Heart right ventricle (tissue), 16 donors: Measurements from ENCODE around the gene GTF2F2. TPM values are rescaled to one million over a fixed set of nuclear protein-coding genes. Genes with fewer than 3 reads are reported as not detected.

Source experiments
- ATAC-seq, 8 donors: fragments of 200-7000 bp; cut with Tn5 transposase; one replicate each; pipeline ENCODE4 v1.9.1; 2020; ENCODE audit warnings: mild to moderate bottlenecking in 8 of 8, moderate library complexity in 8 of 8, moderate number of reproducible peaks in 1 of 8
- DNase-seq, 2 donors: peaks; one replicate each; pipeline ENCODE4 v3.0.0-alpha.2; 2020
- H3K27ac ChIP-seq, 10 donors: fragments of 200-600 bp; sonication (generic) in 2 of 10; one replicate each; pipeline versions ENCODE4 v1.5.0 to v1.8.0; 2020 to 2022; ENCODE audit warnings: mild to moderate bottlenecking in 3 of 10
- H3K27me3 ChIP-seq, 7 donors: fragments of 200-600 bp; one replicate each; pipeline ENCODE4 v1.8.0; 2021 to 2022; ENCODE audit warnings: mild to moderate bottlenecking in 2 of 7
- H3K36me3 ChIP-seq, 9 donors: fragments of 200-600 bp; sonication (generic) in 1 of 9; one replicate each; pipeline versions ENCODE4 v1.5.0 to v1.8.0; 2020 to 2022; ENCODE audit warnings: mild to moderate bottlenecking in 2 of 9
- H3K4me1 ChIP-seq, 9 donors: fragments of 200-600 bp; sonication (generic) in 1 of 9; one replicate each; pipeline versions ENCODE4 v1.5.0 to v1.8.0; 2020 to 2022; ENCODE audit warnings: mild to moderate bottlenecking in 4 of 9
- H3K4me3 ChIP-seq, 10 donors: fragments of 200-600 bp; sonication (generic) in 2 of 10; one replicate each; pipeline versions ENCODE4 v1.5.0 to v1.8.0; 2020 to 2022; ENCODE audit warnings: mild to moderate bottlenecking in 7 of 10, moderate library complexity in 2 of 10
- H3K9me3 ChIP-seq, 11 donors: fragments of 200-600 bp in 10 of 11; sonication (generic) in 2 of 11; one replicate each; pipeline versions ENCODE4 v1.5.0 to v1.8.0; 2013 to 2022; ENCODE audit warnings: mild to moderate bottlenecking in 2 of 11, control low read depth in 1 of 11, moderate library complexity in 1 of 11
- WGBS, 2 donors: extraction: QIAGEN DNeasy Blood & Tissue Kit; methylation state at CpG; one replicate each; pipeline ENCODE4 v1.1.7; 2013; ENCODE audit warnings: inconsistent platforms in 1 of 2; 5-methylcytosine and 5-hydroxymethylcytosine counted together
- intact Hi-C, 10 donors: fragments of 100-400 bp; cut with DNase I; formaldehyde crosslinking; loops; one replicate each; pipeline versions ENCODE4 v1.11.1 to v1.14.2; 2022
- polyA plus RNA-seq, 2 donors: library from polyadenylated mRNA; stranded (reverse); fragments of 200-250 nt; gene quantifications; one replicate each; pipeline ENCODE4 v1.2.3, GENCODE V29; 2013
- total RNA-seq, 10 donors: library from RNA; stranded (reverse); fragmentation: NEBNext Ultra II Directional in 3 of 10; extraction: Animal tissue kit (Norgen Biotek cat#: 25700) in 3 of 10; gene quantifications; one replicate each; pipeline versions ENCODE4 v1.2.1 to v1.2.4, GENCODE V29; 2021 to 2023
- TF ChIP-seq, protein P1 (sequence below), 9 donors: fragments of 200-600 bp; sonication (generic) in 2 of 9; IDR thresholded peaks; one replicate each; pipeline versions ENCODE4 v1.5.0 to v1.8.0; 2021 to 2022; ENCODE audit warnings: antibody characterized with exemption in 9 of 9, mild to moderate bottlenecking in 5 of 9, moderate library complexity in 1 of 9
- donor health status: Arrhythmogenic right ventricular cardiomyopathy.
- donor health status: ischemic (EF 13 %, LVEDD 7.1; RV severe dilation, severe dysfunction).
- donor health status: healthy with polysubstance abuse.
- donor health status: DM: no; HTN: yes; CAD: no.
- donor health status: DM: no; HTN: no; CAD: no.
- donor health status: ischemic (EF 25% LVEDD 6.9; RV normal size, moderate dysfunction).
- donor health status: ischemic (EF 25% LVEDD 5.7; RV mildly dilated, moderate dysfunction).
- donor health status: healthy.
- donor health status: DM: yes; HTN: yes; CAD: no.
- donor health status: Ischemic cardiomyopathy.
- donor health status: ischemic (EF 35%, LVEDD 5.7; RV mildly dilated, moderate dysfunction).
- donor health status: nonischemic (EF 11% LVEDD 7.7; RV severe dilation, severe dysfunction).
- donor health status: DM: yes; HTN: yes; CAD: no.
- donor health status: PGD.
- donor health status: ischemic (EF 29% LVEDD 5.4; RV normal size, mild dysfunction).
- donor health status: nonischemic (EF 23%, LVEDD 6.1; RV moderate dilation, normal function).

Gene GTF2F2
- total and polyA plus RNA-seq, 12 donors: 15.8 to 24.9 (median 21.5) TPM

DNA sequence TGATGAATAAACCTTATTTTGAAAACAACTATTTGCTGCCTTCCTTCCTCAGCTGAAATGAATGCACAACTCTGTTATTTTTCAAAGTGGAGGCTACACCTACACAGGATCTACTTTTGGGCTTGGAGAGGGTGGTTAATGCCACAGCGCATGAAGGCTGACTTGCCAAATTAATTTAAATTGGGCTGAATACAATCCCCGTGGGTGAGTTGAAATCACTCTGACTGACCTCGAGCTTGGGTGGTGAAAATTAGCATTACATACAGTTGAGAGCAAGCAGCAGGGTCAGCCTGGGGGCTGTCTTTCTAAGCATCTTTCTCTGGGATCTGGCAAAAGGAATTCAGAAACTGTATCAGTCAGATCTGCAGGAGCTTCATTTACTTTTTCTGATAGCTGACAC is 182.2 kb downstream of the GTF2F2 start:
- DNase-seq (no peak), ATAC-seq (no peak)
- Histone ChIP-seq H3K36me3 (no peaks in the 10 kb centered on the region), H3K27ac (no peak overlapping the region), H3K27me3 (peaks cover 0 to 5% (median 0%) of the 10 kb centered on the region in 7 donors), H3K4me1 (peaks cover 0 to 14% (median 0%) of the 10 kb centered on the region in 9 donors), H3K9me3 (no peaks in the 10 kb centered on the region), H3K4me3 (no peak overlapping the region)
- TF ChIP-seq, protein P1, sequence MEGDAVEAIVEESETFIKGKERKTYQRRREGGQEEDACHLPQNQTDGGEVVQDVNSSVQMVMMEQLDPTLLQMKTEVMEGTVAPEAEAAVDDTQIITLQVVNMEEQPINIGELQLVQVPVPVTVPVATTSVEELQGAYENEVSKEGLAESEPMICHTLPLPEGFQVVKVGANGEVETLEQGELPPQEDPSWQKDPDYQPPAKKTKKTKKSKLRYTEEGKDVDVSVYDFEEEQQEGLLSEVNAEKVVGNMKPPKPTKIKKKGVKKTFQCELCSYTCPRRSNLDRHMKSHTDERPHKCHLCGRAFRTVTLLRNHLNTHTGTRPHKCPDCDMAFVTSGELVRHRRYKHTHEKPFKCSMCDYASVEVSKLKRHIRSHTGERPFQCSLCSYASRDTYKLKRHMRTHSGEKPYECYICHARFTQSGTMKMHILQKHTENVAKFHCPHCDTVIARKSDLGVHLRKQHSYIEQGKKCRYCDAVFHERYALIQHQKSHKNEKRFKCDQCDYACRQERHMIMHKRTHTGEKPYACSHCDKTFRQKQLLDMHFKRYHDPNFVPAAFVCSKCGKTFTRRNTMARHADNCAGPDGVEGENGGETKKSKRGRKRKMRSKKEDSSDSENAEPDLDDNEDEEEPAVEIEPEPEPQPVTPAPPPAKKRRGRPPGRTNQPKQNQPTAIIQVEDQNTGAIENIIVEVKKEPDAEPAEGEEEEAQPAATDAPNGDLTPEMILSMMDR (IDR thresholded peaks at IDR 0.05): no peak
- WGBS, 2 donors: 41% methylated on average over 3 of the region's 3 CpGs
- intact Hi-C loops: loop anchor here in 3 of 10 donors (10.0 kb wide), 3 partner anchors 108 to 328 kb away; partner anchors contain the start of genes GPALPP1 (in 1 of the 3) and NUFIP1 (in 1 of the 3)

DNA sequence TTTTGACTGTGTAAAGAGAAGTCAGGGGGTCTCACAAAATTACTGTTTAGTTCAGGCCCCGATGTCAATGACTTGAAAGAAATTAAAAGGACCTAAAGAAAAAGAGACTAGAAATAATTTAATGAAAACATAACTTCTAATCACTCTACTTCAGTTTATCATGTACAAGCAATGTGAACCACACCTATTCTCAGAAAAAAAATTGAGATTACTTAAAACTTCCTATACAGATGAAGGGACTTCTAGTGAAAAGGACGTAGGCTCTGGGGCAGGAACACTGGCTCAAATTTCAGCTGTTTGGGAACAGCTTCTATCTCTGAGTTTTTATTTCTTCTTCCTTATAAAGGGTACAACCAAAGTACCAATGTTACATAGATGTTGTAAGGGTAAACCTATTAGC is 182.7 kb downstream of the GTF2F2 start:
- no peak overlapping the region for H3K4me3 ChIP-seq
- WGBS, 2 donors: 84 to 87% methylated on average over 2 of the region's 2 CpGs
- intact Hi-C loops: loop anchor here in 3 of 10 donors (10.0 kb wide), 3 partner anchors 108 to 328 kb away; partner anchors contain the start of genes GPALPP1 (in 1 of the 3) and NUFIP1 (in 1 of the 3)
- TF ChIP-seq, protein P1 (IDR thresholded peaks at IDR 0.05): no peak
- peaks cover 0 to 5% (median 0%) of the 10 kb centered on the region in 7 donors for H3K27me3 ChIP-seq
- H3K4me1 ChIP-seq: peaks cover 0 to 11% (median 0%) of the 10 kb centered on the region in 9 donors
- DNase-seq (no peak), ATAC-seq (no peak)
- no peak overlapping the region for H3K27ac ChIP-seq
- no peaks in the 10 kb centered on the region for H3K36me3 ChIP-seq
- no peaks in the 10 kb centered on the region for H3K9me3 ChIP-seq

DNA sequence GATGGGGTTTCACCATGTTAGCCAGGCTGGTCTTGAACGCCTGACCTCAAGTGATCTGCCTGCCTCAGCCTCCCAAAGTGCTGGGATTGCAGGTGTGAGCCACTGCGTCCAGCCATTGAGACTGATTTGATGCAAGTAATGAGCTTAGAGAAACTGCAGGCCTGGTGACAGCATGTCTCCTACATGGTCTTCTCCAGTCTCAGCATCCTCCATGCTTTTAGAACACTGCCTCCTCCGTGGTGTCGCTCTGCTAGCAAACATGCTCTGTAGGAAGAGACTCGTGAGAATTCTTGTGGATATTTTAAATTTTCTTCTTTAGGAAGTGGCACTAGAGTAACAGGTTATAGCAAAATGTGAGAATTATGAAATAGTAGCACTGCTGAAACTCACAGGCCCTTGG is 183.6 kb downstream of the GTF2F2 start:
- intact Hi-C loops: loop anchor here in 3 of 10 donors (10.0 kb wide), 3 partner anchors 109 to 329 kb away; partner anchors contain the start of genes GPALPP1 (in 1 of the 3) and NUFIP1 (in 1 of the 3)
- 89 to 92% methylated on average over 5 of the region's 5 CpGs for WGBS, 2 donors
- H3K9me3 ChIP-seq: no peaks in the 10 kb centered on the region
- no peak for DNase-seq
- no peak overlapping the region for H3K27ac ChIP-seq
- H3K27me3 ChIP-seq: peaks cover 0 to 5% (median 0%) of the 10 kb centered on the region in 7 donors
- no peaks in the 10 kb centered on the region for H3K36me3 ChIP-seq
- no peak for ATAC-seq
- TF ChIP-seq, protein P1 (IDR thresholded peaks at IDR 0.05): no peak
- H3K4me1 ChIP-seq: peaks cover 0 to 6% (median 0%) of the 10 kb centered on the region in 9 donors
- no peak overlapping the region for H3K4me3 ChIP-seq

DNA sequence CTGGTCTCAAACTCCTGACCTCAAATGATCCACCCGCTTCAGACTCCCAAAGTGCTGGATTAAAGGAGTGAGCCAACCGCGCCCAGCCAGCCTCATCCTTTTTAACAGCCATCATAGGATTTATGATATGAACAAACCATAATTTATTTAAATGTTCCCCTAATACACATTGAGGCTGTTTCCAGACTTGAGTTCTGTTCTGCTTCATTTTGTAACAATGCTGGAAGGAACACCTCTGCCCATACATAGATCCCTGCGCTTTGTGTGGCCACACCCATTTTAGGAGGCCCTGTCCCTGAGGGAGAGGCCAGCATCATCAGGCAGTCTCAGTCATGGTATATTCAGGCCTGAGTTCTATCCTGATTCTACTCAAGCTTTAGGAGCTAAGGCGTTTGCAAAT is 184.8 kb downstream of the GTF2F2 start:
- no peak overlapping the region for H3K27ac ChIP-seq
- H3K36me3 ChIP-seq: no peaks in the 10 kb centered on the region
- no peaks in the 10 kb centered on the region for H3K9me3 ChIP-seq
- 88 to 92% methylated on average over 5 of the region's 5 CpGs for WGBS, 2 donors
- ATAC-seq (no peak), DNase-seq (no peak)
- TF ChIP-seq, protein P1 (IDR thresholded peaks at IDR 0.05): no peak
- peaks cover 0 to 8% (median 6%) of the 10 kb centered on the region in 9 donors for H3K4me1 ChIP-seq
- H3K4me3 ChIP-seq: no peak overlapping the region
- peaks cover 0 to 5% (median 0%) of the 10 kb centered on the region in 7 donors for H3K27me3 ChIP-seq
- intact Hi-C loops: loop anchor here in 7 of 10 donors (5.0 to 10.0 kb wide), 5 partner anchors 110 to 333 kb away; partner anchors contain the start of genes GPALPP1 (in 1 of the 7) and NUFIP1 (in 1 of the 7)
